Stimulated activated CD8-positive, alpha-beta memory T cell treated with anti-CD3 and anti-CD28 coated beads, Interleukin-7, amount 100 ng/mL, for 24 hours (primary cell): ENCODE measurements around the gene DBX1.
"Not testable (repeated sequence)": the region's sequence is repeated elsewhere in the genome, so short reads cannot be mapped to it uniquely, and the experiment has no call there.

Experiments
- DNase-seq: peaks from one replicate; pipeline ENCODE4 v3.0.0-alpha.2; 2020; ENCODE audit warnings: low read depth

The DBX1 gene

DNA sequence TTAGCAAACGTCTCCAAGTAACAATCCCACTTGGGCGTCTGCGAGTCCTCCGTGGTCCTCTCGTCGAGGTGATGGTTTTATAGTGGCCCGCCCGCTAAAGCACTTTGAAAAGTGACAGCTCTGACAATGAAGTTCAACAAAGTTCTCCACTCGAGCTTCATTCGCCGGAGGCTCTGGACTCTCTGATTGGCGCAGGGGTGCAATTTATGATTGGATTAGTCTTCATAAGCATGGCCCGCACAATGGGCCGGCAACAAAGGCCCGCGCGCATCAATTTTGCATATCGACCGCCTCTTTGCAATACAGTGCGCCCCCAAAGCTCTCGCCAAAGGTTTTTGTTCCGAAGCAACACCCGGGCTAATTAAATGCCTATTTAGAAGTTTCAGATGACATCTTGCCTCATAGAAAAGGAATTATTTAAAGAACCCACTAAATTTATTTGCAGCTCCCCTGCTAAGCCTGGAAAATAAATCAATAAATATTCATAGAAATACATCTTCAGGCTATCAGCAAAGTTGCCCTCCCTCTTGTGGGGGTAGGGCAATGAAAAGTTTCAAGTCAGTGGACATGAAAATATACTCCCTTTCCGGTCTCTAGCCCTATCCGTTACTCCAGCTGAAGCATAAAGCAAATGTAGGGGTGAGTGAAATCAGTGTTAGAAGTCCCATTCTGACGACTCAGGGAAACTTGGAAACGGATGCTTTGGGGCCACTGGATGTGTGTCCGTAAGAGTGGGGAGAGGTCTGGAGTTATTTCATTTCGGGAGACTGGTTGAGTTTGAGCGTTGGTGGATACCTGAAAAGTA, at the start of gene DBX1:
Gene DBX1, minus strand, starts transcription at position 51 of the 805 bp plus-strand sequence. CDS start 151 bp downstream, outside the sequence.
- no peak for DNase-seq

GRCh38 chr11:20208622-20209111, 48.4 kb upstream of the DBX1 start:
- no peak for DNase-seq

DNA sequence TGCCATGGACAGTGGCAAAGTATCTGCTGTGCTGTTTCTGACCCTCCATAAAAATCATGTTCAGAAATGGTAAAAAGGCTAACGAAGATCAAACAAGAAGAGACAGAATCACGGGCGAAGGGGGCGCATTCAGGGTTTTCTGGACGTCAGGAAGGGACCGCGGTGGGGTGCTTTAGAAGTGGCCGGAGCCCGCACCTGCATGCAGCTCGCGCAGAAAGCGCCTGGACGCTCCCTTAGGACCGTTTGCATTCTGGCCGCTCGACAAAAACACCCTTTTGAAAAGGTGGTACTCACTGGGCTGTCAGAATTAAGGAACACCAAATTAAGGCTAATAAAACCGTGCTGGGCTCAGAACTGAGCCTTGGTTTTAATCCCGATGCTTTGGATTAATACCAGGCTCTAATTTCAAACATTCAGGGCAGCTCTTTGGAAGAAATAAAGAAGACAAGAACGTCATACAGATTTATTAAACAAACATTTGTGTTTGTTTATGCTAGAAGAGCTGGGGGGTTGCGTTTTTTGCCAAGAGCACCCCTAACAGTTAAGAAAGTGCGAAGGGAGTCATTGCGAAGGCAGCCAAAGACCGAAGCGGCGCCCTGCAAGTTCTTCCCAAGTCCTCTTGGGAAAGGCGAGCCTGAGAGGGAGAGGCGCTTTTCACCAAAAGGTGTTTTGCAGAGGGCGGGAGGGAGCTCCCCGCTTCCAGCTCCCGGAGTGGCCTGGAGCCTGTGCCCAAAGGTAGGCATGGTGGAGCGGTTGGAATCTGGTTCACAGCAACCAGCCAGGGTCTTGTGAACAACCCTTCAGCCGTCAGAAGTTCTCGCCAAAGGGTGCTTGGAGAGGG, 47.7 kb upstream of the DBX1 start:
- DNase-seq = no peak

DNA sequence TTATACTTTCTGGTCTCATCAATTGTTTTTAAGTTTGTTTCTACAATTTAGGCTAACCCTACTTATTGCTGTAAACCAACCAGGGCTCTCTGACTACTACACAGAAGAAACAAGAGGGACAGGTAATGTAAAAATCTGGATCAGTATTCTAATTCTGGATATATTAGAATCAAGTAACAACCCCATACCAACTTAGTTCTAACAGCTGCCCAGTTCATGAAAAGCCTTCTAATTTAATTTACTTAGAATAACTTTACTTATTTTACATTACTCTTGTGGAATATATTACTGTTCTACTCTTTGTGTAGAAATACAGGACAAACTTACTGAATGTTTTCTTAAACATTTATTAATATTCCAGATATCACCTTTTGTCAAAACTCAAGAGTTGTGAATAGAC, 45.5 kb upstream of the DBX1 start:
- no peak for DNase-seq

GRCh38 chr11:20204681-20205080, 44.4 kb upstream of the DBX1 start:
- no peak for DNase-seq

DNA sequence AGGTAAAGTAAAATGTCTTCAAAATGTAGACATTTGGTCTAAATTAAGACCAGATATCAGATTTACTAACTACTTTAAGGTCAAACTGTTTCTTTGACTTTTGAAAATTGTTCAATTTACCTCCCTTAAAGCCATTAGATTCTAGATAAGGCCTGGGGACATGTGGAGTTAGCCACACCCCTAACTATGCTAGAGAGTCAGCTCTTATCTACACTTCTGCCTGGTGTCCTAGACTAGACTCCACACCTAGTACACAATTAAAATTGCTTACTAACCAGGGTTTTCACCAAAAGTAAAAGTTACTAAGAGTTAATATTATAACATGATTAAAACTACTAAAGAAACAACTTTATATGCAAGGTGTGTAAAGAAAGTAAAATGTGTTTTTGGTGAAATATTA, 43.6 kb upstream of the DBX1 start:
- no peak for DNase-seq

- no peak for DNase-seq
These were observed 41.0 kb upstream of the DBX1 start for GRCh38 chr11:20201231-20201630.

DNA sequence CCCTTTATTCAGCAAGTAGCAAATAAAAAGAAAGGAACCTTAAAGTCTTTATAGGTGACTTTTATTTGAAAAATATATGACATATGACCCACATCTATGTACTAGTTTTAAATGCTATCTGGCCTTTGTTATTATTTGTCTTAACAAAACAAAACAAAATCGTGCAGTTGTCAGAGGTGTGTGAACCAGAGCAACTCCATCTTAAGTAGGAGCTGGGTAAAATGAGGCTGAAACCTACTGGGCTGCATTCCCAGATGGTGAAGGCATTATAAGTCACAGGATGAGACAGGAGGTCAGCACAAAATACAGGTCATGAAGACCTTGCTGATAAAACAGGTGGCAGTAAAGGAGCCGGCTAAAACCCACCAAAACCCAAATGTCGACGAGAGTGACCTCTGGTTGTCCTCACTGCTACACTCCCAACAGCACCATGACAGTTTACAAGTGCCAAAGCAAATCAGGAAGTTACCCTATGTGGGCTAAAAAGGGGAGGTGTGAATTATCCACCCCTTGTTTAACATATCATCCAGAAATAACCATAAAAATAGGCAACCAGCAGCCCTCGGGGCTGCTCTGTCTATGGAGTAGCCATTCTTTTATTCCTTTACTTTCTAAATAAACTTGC, 40.2 kb upstream of the DBX1 start:
- not testable (repeated sequence) for DNase-seq

DNA sequence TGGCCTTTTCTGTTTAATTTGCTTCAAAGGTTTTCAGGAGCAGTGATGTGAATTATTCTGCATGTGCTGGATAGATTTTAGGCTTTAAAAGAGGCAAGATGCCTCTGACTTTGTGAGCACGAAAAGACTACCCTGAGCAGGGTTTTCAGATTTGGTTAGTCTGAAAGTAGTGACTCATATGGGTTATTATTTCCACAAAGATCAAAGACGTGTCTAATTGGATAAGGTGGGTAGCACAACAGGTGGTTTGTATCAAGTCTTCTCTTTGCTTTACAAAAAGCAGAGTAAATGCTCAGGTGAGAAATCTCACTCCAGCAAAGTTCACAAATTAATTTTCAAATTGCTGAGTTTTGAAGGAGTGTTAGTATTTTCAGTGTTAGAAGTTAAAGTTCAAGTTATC, 37.6 kb upstream of the DBX1 start:
- DNase-seq = no peak

- DNase-seq = no peak
These were observed 34.2 kb upstream of the DBX1 start for GRCh38 chr11:20194470-20194869.

DNA sequence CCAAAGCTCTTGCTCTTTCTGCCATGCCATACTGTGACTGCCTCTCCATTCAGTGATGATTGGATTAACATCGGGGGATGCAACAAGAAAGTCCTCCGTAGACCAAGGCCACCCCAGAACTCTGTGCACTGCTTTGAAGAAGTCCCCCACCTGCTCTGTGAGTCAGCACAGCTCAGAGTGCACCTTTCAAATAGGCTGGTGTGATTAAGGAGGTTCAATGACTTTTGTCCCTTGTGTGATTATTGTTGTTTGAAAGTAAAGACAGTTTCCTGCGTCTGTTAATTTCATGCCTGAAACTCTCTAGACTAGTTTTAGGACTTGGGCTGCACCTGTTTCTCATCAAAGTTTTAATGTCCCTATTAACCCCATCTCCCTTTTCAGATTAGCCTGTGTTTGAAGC, 33.0 kb upstream of the DBX1 start:
- no peak for DNase-seq

DNA sequence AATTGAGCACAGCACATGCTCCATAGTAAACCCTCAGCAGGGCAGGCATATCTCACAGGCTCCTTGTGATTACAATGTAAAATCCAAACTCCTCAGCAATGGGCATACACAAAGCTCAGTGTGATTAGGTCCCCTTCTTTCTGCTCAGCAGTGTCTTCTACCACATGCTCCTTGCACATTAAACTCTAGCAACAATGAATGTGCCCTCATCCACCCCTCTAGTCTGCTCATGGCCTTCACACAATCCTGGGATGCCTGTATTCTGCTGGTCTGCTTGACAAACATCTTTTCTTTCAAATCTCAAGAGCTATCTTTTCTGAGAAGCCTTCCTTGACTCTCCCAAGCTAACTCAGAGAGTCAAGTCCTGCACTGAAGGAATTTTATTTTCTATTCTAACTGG, 32.4 kb upstream of the DBX1 start:
- no peak for DNase-seq

DNA sequence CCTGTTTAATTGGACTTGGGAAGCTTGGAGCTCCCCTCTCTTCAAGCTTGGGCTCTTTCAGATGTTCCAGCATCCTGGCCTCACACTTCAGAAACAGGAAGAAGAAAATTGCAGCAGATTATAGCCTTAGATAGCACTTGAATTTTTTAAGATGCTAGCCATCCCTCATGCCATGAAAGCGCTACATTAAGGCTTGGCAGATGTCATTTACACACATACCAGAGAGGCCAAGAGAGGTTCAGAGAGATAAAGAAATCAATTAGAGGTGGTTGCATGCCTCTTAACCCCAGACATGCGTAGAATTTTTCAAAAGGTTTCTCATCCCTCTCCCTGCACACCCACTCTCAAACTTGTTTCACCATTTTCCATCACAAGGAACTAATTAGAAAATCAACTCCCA, 31.9 kb upstream of the DBX1 start:
- no peak for DNase-seq

GRCh38 chr11:20178976-20179375, 18.7 kb upstream of the DBX1 start:
- no peak for DNase-seq

DNA sequence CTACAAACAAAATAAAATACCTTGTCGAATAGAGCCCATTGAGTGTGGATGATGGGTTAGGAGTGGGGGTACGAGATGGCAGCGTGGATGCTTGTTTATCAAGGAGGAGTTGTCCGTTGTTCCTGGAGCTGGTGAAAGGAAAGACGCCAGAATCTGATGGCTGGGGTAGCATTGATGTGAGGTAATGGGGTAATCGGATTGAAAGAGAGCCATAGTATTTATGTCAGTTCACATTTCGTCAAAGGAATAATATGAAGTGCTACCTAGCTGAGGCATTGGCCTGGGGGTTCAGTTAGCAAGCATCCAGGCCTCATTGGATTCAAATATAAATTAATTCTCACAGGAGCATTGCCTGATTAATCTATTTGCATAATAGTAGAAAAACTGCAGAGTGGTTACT, 16.9 kb upstream of the DBX1 start:
- DNase-seq = no peak

DNA sequence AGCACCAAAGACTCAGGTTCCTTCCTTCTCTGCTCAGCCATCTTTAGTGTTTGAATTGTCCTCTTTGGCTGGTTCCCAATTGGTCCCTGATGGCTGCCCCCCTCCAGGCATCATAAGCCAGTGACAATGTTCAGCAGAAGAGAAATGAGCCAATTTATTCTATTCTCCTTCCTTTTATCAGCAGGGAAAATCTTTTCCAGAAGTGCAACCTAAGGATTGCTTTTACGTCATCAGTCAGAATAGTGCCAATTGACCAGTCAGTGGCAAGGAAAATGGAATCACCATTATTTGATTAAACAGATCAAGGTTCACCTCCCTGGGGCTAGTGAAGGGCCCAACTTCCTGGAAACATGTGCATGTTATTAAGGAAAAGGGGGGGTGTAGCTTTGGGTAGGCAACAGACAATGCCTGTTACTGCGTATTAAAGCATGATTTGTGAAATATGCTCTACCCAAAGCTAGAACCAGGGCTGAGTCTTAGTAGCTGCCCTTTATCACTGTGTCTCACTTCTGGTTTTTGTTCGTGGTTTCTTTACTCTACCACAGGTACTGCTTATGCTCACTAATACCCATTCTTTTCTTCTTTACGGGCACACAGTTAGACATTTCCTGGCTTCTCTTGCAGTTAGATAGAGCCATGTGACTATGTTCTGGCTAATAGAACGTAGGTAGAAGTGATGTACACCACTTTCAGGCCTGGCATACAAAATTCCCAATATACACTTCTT, 12.6 kb upstream of the DBX1 start:
- DNase-seq = no peak

DNA sequence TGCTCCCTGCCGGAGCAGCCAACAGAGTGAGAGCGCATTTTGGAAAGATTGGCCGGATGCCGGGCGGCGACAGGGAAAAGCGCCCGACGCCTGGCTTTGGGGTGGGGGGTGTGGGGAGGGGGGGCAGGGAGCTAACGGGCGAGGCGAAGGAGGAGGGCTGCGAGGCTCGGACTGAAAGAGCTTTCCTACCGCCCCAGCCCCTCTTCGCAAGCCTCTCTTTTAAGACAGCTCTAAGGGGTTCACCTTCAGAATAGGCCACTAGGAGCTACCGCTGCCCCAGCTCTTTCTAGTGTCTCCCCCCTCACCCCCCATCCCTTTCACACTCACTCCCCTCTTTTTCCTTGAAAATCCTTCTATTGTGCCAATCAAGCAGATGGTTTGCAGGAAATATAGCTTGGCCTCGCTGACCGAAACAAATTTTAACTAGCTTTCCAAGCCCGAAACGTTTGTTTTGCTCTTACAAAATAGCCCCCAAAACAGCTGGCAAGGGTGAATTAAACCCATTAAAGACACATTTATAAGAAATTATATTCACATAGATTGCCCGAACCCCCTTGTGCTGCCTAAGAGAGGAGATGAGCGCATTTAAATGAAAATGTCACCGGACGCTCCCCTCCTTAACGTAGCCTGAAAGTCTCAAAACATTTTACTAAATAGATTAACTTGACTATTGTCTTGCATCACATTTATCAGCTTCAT, 3.7 kb upstream of the DBX1 start:
- no peak for DNase-seq

DNA sequence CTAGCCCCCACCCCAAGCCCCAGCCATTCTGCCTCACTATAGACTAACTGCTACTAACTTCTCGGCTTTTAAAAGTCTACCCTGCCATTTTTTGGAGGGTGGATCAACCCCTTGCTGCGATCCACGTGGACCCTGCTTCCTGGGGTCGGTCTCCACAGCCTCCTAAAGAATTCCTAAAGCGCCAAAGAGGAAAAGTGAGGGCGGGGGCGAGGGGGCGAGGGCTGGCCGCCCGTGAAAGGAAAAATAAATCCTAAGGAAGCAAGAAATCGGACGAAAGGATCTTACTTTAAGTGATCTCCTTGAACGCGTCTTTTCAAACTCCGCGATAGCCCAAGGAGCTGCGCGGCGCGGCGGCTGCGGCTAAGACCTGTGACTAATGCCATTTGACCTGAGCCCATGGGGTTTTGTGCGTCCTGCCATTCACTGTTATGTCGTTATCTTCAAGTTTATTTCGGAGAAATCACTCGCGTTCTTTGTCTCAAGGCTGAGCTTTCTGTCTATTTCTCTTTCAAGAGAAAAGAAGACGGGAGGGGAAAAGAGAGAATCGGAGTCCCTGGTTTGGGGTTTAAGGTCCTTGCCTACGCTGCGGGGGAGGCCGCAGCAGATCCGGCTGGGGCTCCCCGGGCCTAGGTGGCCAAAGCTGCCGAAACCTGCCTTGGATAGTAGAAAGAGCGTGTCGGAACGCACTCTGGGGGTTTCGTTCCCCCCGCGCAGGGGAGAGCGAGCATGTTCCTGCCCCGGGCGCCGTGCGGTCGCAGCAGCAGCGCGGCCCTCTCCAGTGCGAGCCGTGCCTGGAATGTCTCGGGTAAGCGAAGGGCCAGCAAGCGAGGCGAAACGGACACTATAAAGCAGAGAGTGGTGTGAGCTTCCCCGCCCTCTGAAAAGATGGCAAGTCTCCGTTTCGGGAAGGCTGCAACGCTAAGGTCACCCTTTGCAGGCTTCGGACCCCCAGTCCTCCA, 2.8 kb upstream of the DBX1 start:
- DNase-seq = no peak

DNA sequence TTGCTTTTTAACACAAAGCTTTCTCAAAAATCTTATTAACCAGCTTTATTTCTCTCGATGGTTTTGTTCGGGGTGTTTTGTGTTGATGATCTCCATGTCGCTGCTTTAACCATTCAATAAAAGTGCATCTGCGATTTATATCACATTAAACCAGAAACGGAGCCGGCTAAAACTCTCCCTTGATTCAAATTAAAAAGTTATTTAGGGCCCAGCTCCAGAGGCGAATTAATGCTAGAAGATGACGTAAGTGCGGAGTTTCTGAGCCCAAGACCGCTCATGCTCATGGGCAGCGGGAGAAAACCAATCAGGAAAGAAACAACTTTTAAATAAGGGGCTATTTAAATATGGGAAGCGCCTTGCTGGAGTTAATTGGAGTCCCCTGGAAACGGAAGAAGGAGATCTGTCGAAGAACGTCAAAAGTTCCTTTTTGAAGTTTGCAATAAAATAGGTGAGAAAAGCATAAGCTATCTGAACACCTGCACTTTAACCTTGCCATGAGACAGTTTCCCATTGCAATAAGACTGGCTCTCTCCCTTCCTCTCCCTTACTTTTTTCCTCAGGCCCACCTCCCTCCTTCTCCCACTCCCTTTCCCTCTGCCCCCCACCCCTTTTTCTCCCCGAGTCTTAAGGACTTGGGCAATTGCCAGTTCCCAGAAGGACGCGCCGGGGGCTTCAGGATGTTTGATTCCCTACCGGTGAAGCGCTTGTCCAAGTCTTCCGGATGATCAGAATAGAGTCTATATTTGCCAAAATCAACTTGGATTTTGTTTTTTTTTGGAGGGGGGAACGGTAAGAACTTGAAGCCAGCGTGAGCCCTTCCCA, 1.9 kb upstream of the DBX1 start:
- DNase-seq = no peak
